Adrenal gland (tissue), 12 donors: ENCODE data around the gene ABI3BP. TPM values are rescaled to one million over a fixed set of nuclear protein-coding genes. Genes with fewer than 3 reads are reported as not detected.
A peak's percentile ranks its signal among the peaks of the same experiment; 100 is the strongest.

ENCODE experiments used
- DNase-seq, 7 donors: peaks; one replicate each; pipeline ENCODE4 v3.0.0-alpha.2; 2019 to 2020
- H3K27ac ChIP-seq, 5 donors: fragments of 200-600 bp; sonication (generic) in 4 of 5; 1 replicate in 3 of 5; 2 replicates in 2 of 5; pipeline versions ENCODE4 v1.5.1 to v1.8.0; 2016 to 2020; ENCODE audit warnings: mild to moderate bottlenecking in 1 of 5
- H3K27me3 ChIP-seq: fragments of 200-600 bp; 2 replicates; pipeline ENCODE4 v1.8.0; 2021
- H3K36me3 ChIP-seq, 2 donors: fragments of 200-600 bp; replicated peaks in 1 of 2; 1 replicate in 1 of 2; 2 replicates in 1 of 2; pipeline versions ENCODE4 v1.5.1 to v1.8.0; 2018 to 2022
- H3K4me1 ChIP-seq, 2 donors: fragments of 200-600 bp; replicated peaks in 1 of 2; 1 replicate in 1 of 2; 2 replicates in 1 of 2; pipeline versions ENCODE4 v1.5.1 to v1.8.0; 2018 to 2021
- H3K4me3 ChIP-seq, 4 donors: fragments of 200-600 bp; sonication (generic) in 3 of 4; one replicate each; pipeline ENCODE4 v1.5.1; 2016 to 2018
- H3K9me3 ChIP-seq, 3 donors: fragments of 200-600 bp; sonication (generic) in 1 of 3; replicated peaks in 1 of 3; 1 replicate in 2 of 3; 2 replicates in 1 of 3; pipeline versions ENCODE4 v1.5.1 to v1.8.0; 2016 to 2021
- POLR2A ChIP-seq, 2 donors: fragments of 450-650 bp; IDR thresholded peaks; one replicate each; pipeline ENCODE4 v1.6.1; 2017; ENCODE audit warnings: antibody characterized with exemption in 2 of 2, mild to moderate bottlenecking in 2 of 2, moderate library complexity in 1 of 2
- WGBS, 4 donors: extraction: QIAGEN DNeasy Blood & Tissue Kit in 2 of 4; methylation state at CpG; one replicate each; pipeline versions ENCODE4 v1.1.5 to v1.1.7; 2013 to 2017; 5-methylcytosine and 5-hydroxymethylcytosine counted together
- intact Hi-C, 2 donors: fragments of 100-400 bp; cut with DNase I; formaldehyde crosslinking; loops; one replicate each; pipeline versions ENCODE4 v1.14.1 to v1.15.0; 2022 to 2023
- polyA plus RNA-seq, 3 donors: library from polyadenylated mRNA; stranded (reverse); fragments of 200-250 nt in 2 of 3; fragments of 350-450 nt in 1 of 3; fragmentation: Illumina TruSeq in 1 of 3; extraction: RNeasy Lipid Tissue Mini Kit (QIAGEN cat#74804) in 1 of 3; gene quantifications; one replicate each; pipeline ENCODE4 v1.2.3, GENCODE V29; 2013 to 2014
- total RNA-seq, 9 donors: library from RNA; depleted of rRNA in 4 of 9; stranded (reverse); fragments of >200 nt in 4 of 9; fragments of 120-200 nt in 1 of 9; fragmentation: NEBNext Ultra II Directional in 1 of 9; extraction: Animal tissue kit (Norgen Biotek cat#: 25700) in 1 of 9; gene quantifications; one replicate each; pipeline versions ENCODE4 v1.1.0 to v1.2.4, GENCODE V29; 2013 to 2023
- TF ChIP-seq, protein P1 (sequence below), 6 experiments: fragments of 450-650 bp in 4 of 6; fragments of 200-600 bp in 2 of 6; sonication (generic) in 1 of 6; IDR thresholded peaks; 1 replicate in 5 of 6; 2 replicates in 1 of 6; pipeline versions ENCODE4 v1.5.1 to v1.8.0; 2016 to 2021; ENCODE audit warnings: antibody characterized with exemption in 6 of 6, mild to moderate bottlenecking in 2 of 6, moderate library complexity in 1 of 6
- donor health status: healthy with polysubstance abuse.
- donor health status: Bipolar disorder and iron deficiency.
- donor health status: DM: yes; HTN: yes; CAD: no.
- donor health status: DM: no; HTN: no; CAD: no.
- donor health status: DM: no; HTN: no; CAD: no.
- donor health status: DM: yes; HTN: yes; CAD: no.

Gene ABI3BP
- total and polyA plus RNA-seq, 12 donors = 3.4 to 50.3 (median 18.7) TPM

DNA sequence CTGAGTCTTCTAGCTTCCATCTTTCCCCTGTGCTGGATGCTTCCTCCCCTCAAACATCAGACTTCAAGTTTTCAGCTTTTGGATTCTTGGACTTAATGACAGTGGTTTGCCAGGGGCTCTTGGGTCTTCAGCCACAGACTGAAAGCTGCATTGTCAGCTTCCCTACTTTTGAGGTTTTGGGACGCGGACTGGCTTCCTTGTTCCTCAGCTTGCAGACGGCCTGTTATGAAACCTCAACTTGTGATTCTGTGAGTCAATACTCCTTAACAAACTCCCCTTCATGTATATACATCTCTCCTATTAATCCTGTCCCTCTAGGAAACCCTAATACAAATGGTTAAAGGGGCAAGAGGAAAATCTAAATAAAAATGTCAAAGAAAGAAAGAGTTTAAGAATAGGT is 100.1 kb downstream of the ABI3BP start:
- intact Hi-C loops = loop anchor here (5.0 to 10.0 kb wide), 2 partner anchors 302 to 304 kb away; no protein-coding TSS in a partner anchor
- Histone ChIP-seq H3K36me3 (no peaks in the 10 kb centered on the region), H3K27me3 (no peaks in the 10 kb centered on the region), H3K4me3 (no peak overlapping the region), H3K9me3 (no peaks in the 10 kb centered on the region), H3K4me1 (no peaks in the 10 kb centered on the region), H3K27ac (no peak overlapping the region)
- TF ChIP-seq, protein P1, sequence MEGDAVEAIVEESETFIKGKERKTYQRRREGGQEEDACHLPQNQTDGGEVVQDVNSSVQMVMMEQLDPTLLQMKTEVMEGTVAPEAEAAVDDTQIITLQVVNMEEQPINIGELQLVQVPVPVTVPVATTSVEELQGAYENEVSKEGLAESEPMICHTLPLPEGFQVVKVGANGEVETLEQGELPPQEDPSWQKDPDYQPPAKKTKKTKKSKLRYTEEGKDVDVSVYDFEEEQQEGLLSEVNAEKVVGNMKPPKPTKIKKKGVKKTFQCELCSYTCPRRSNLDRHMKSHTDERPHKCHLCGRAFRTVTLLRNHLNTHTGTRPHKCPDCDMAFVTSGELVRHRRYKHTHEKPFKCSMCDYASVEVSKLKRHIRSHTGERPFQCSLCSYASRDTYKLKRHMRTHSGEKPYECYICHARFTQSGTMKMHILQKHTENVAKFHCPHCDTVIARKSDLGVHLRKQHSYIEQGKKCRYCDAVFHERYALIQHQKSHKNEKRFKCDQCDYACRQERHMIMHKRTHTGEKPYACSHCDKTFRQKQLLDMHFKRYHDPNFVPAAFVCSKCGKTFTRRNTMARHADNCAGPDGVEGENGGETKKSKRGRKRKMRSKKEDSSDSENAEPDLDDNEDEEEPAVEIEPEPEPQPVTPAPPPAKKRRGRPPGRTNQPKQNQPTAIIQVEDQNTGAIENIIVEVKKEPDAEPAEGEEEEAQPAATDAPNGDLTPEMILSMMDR (IDR thresholded peaks at IDR 0.05) = no peak
- TF ChIP-seq POLR2A (IDR thresholded peaks at IDR 0.05) = no peak
- 72 to 84% (median 77%) methylated on average over 3 of the region's 3 CpGs for WGBS, 4 donors
- peak in 6 of 7 donors; percentile 17 to 63 (median 33) for DNase-seq

DNA sequence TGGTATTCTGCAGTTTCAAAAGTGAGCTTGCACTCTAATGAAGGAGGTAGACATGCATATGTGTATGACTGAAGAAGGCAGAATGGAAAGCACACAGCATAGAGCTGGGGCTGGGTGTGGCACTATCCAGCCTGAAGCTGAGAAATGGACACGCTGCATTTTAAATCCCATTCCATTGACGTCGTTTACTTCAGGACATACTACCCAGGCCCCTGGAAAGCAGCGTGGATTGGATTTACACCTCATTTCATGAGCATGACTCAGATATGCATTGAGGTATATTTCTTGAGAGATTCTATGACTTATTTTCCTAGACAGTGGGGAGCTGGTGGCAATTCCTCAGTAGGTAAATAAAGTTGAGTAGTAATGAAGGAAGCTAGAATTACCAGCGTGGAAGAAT is 101.4 kb downstream of the ABI3BP start:
- WGBS, 4 donors = 71 to 79% (median 77%) methylated on average over 5 of the region's 5 CpGs
- intact Hi-C loops = loop anchor here (5.0 to 10.0 kb wide), 2 partner anchors 303 to 305 kb away; no protein-coding TSS in a partner anchor

DNA sequence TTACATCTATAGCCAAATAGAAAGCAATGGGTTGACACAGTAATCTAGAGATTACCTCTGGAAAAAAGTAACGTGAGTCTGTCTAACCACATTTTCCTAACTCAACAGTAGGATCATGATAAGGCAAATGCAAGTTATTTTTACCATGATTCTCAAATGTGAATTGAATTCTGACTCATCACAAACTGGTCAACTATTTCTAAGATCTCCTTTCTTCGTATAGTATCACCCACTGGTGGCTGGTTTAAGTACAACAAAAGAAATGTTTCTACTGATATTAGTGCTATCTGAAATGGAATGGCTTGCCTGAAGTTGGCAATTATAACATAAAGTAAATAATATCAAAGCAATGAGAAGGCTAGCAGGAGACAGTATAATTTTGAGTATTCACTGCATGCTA is 102.2 kb downstream of the ABI3BP start:
- WGBS, 4 donors = 63 to 80% (median 67%) methylated on average over 2 of the region's 2 CpGs

More for the DNA sequence above, 101.4 kb downstream of the ABI3BP start:
- Histone ChIP-seq H3K36me3 (no peaks in the 10 kb centered on the region), H3K4me3 (no peak overlapping the region), H3K27ac (no peak overlapping the region), H3K9me3 (no peaks in the 10 kb centered on the region), H3K27me3 (no peaks in the 10 kb centered on the region), H3K4me1 (no peaks in the 10 kb centered on the region)
- TF ChIP-seq, protein P1 (IDR thresholded peaks at IDR 0.05) = no peak
- no peak for TF ChIP-seq POLR2A (IDR thresholded peaks at IDR 0.05)
- no peak for DNase-seq

DNA sequence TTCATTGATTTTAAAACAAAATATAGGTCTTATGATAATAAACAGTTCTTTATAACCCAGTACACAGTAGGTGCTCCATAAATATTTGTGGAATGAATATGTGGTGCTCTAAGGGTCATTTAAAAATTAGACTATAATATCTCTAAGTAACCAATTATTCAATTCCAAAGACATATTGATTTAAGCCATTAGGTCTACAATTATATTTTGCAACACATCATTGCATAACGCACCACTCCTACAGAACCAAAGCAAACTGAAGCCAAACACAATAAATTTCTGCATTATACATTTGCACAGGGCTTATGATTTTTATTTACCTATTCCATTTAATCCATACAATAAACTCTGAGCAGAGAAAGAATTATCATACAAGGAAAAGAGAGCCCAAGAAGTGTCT is 104.3 kb downstream of the ABI3BP start:
- 86 to 95% (median 89%) methylated on average over 1 of the region's 1 CpG for WGBS, 4 donors
- TF ChIP-seq POLR2A (IDR thresholded peaks at IDR 0.05) = no peak
- TF ChIP-seq, protein P1 (IDR thresholded peaks at IDR 0.05) = no peak
- no peaks in the 10 kb centered on the region for H3K36me3 ChIP-seq
- no peaks in the 10 kb centered on the region for H3K27me3 ChIP-seq
- DNase-seq = no peak
- no peaks in the 10 kb centered on the region for H3K4me1 ChIP-seq
- H3K4me3 ChIP-seq = no peak overlapping the region
- intact Hi-C loops = no loop called here
- no peaks in the 10 kb centered on the region for H3K9me3 ChIP-seq
- H3K27ac ChIP-seq = no peak overlapping the region

More for the DNA sequence above, 102.2 kb downstream of the ABI3BP start:
- Histone ChIP-seq H3K27ac (no peak overlapping the region), H3K36me3 (no peaks in the 10 kb centered on the region), H3K4me1 (no peaks in the 10 kb centered on the region), H3K9me3 (no peaks in the 10 kb centered on the region), H3K27me3 (no peaks in the 10 kb centered on the region), H3K4me3 (no peak overlapping the region)
- TF ChIP-seq, protein P1 (IDR thresholded peaks at IDR 0.05) = peak in 3 of 6 experiments; percentile 17 to 25 (median 21)
- TF ChIP-seq POLR2A (IDR thresholded peaks at IDR 0.05) = no peak
- DNase-seq = no peak
- intact Hi-C loops = loop anchor here (5.0 to 10.0 kb wide), 2 partner anchors 304 to 306 kb away; no protein-coding TSS in a partner anchor
